Transverse colon (tissue), 4 donors: ENCODE results near the gene ARRB2.

Source experiments
- EP300 ChIP-seq: sonication (generic); formaldehyde crosslinking; IDR thresholded peaks from one replicate; pipeline ENCODE4 v1.6.1; 2017; ENCODE audit warnings: antibody characterized with exemption, low read depth
- POLR2A ChIP-seq: fragments of 450-650 bp; IDR thresholded peaks from one replicate; pipeline ENCODE4 v1.6.1; 2016; ENCODE audit warnings: antibody characterized with exemption, mild to moderate bottlenecking, moderate library complexity
- POLR2AphosphoS5 ChIP-seq, 3 donors: sonication (generic); formaldehyde crosslinking; IDR thresholded peaks; one replicate each; pipeline ENCODE4 v1.6.1; 2016; ENCODE audit warnings: antibody characterized with exemption in 3 of 3
- TF ChIP-seq, protein P1 (sequence below), 5 experiments: fragments of 200-600 bp in 3 of 5; fragments of 450-650 bp in 2 of 5; sonication (generic) in 3 of 5; IDR thresholded peaks; 1 replicate in 2 of 5; 2 replicates in 3 of 5; pipeline ENCODE4 v1.5.1; 2016 to 2017; ENCODE audit warnings: antibody characterized with exemption in 5 of 5, inconsistent platforms in 3 of 5, mild to moderate bottlenecking in 2 of 5, moderate library complexity in 1 of 5

GRCh38 chr17:4709794-4710692, at the start of gene ARRB2:
- no peak for TF ChIP-seq EP300
- TF ChIP-seq, protein P1, sequence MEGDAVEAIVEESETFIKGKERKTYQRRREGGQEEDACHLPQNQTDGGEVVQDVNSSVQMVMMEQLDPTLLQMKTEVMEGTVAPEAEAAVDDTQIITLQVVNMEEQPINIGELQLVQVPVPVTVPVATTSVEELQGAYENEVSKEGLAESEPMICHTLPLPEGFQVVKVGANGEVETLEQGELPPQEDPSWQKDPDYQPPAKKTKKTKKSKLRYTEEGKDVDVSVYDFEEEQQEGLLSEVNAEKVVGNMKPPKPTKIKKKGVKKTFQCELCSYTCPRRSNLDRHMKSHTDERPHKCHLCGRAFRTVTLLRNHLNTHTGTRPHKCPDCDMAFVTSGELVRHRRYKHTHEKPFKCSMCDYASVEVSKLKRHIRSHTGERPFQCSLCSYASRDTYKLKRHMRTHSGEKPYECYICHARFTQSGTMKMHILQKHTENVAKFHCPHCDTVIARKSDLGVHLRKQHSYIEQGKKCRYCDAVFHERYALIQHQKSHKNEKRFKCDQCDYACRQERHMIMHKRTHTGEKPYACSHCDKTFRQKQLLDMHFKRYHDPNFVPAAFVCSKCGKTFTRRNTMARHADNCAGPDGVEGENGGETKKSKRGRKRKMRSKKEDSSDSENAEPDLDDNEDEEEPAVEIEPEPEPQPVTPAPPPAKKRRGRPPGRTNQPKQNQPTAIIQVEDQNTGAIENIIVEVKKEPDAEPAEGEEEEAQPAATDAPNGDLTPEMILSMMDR (IDR thresholded peaks at IDR 0.05), result peak; percentile 61 to 90 (median 64)
- peak; percentile 66 to 83 (median 77) for TF ChIP-seq POLR2AphosphoS5 (IDR thresholded peaks at IDR 0.05)
- peak; percentile 52 for TF ChIP-seq POLR2A
